HL-60 (cell line): ENCODE data around the gene DBI.

Experiments used
- DNase-seq, 2 experiments: peaks; one replicate each; pipeline ENCODE4 v3.0.0-alpha.2; 2010 to 2020; ENCODE audit warnings: low read depth in 1 of 2, low spot score in 1 of 2
- H3K27ac ChIP-seq: fragments of 250-450 bp; sonication (Bioruptor Pico); replicated peaks from 2 replicates; pipeline ENCODE4 v1.5.1; 2020; ENCODE audit warnings: mild to moderate bottlenecking, moderate library complexity
- H3K27me3 ChIP-seq: fragments of 250-450 bp; sonication (Bioruptor Pico); 2 replicates; pipeline ENCODE4 v1.5.1; 2021; ENCODE audit warnings: mild to moderate bottlenecking, moderate library complexity; ENCODE audit not compliant: insufficient read depth, poor library complexity, severe bottlenecking
- H3K4me3 ChIP-seq: replicated peaks from 2 replicates; pipeline ENCODE4 v1.5.1; 2011; ENCODE audit warnings: mild to moderate bottlenecking, control low read depth, low read length; ENCODE audit not compliant: insufficient read depth
- GABPA ChIP-seq: IDR thresholded peaks from 2 replicates; pipeline ENCODE4 v1.6.1; 2012; ENCODE audit warnings: low read depth
- POLR2AphosphoS5 ChIP-seq: IDR thresholded peaks from 2 replicates; pipeline ENCODE4 v1.6.1; 2012; ENCODE audit warnings: low read depth
- SPI1 ChIP-seq: IDR thresholded peaks from 2 replicates; pipeline ENCODE4 v1.6.1; 2012; ENCODE audit warnings: low read depth, mild to moderate bottlenecking, borderline replicate concordance
- TF ChIP-seq, protein P1 (sequence below): IDR thresholded peaks from one replicate; pipeline ENCODE4 v1.5.1; 2011; ENCODE audit warnings: low read length, control low read depth, inconsistent platforms; ENCODE audit not compliant: insufficient read depth
- TF ChIP-seq, protein P2 (sequence below): IDR thresholded peaks from 2 replicates; pipeline ENCODE4 v1.6.1; 2012; ENCODE audit warnings: low read depth; ENCODE audit not compliant: insufficient replicate concordance

Gene DBI

DNA sequence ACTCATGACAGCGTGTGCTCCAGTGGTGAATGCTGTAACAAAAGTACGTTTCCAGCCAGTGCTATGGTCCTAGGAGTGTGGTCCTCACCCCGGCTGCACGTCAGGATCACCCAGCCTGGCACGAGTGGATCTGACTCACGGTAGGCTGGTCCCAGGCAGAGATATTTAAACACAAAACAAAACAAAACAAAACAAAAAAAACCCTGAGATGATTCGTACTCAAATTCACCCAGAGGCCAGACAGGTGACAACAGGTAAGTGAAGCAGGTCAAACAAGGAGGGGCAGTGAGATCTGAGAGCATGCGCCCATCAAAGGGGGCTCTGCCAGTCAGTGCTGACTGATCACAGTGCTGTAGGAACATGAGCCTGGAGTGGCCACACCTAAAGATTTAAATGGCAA lies 43.3 kb upstream of the DBI start:
- DNase-seq: no peak
- TF ChIP-seq, protein P1, sequence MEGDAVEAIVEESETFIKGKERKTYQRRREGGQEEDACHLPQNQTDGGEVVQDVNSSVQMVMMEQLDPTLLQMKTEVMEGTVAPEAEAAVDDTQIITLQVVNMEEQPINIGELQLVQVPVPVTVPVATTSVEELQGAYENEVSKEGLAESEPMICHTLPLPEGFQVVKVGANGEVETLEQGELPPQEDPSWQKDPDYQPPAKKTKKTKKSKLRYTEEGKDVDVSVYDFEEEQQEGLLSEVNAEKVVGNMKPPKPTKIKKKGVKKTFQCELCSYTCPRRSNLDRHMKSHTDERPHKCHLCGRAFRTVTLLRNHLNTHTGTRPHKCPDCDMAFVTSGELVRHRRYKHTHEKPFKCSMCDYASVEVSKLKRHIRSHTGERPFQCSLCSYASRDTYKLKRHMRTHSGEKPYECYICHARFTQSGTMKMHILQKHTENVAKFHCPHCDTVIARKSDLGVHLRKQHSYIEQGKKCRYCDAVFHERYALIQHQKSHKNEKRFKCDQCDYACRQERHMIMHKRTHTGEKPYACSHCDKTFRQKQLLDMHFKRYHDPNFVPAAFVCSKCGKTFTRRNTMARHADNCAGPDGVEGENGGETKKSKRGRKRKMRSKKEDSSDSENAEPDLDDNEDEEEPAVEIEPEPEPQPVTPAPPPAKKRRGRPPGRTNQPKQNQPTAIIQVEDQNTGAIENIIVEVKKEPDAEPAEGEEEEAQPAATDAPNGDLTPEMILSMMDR: no peak
- TF ChIP-seq GABPA (no peak), SPI1 (no peak), POLR2AphosphoS5 (no peak)
- TF ChIP-seq, protein P2, sequence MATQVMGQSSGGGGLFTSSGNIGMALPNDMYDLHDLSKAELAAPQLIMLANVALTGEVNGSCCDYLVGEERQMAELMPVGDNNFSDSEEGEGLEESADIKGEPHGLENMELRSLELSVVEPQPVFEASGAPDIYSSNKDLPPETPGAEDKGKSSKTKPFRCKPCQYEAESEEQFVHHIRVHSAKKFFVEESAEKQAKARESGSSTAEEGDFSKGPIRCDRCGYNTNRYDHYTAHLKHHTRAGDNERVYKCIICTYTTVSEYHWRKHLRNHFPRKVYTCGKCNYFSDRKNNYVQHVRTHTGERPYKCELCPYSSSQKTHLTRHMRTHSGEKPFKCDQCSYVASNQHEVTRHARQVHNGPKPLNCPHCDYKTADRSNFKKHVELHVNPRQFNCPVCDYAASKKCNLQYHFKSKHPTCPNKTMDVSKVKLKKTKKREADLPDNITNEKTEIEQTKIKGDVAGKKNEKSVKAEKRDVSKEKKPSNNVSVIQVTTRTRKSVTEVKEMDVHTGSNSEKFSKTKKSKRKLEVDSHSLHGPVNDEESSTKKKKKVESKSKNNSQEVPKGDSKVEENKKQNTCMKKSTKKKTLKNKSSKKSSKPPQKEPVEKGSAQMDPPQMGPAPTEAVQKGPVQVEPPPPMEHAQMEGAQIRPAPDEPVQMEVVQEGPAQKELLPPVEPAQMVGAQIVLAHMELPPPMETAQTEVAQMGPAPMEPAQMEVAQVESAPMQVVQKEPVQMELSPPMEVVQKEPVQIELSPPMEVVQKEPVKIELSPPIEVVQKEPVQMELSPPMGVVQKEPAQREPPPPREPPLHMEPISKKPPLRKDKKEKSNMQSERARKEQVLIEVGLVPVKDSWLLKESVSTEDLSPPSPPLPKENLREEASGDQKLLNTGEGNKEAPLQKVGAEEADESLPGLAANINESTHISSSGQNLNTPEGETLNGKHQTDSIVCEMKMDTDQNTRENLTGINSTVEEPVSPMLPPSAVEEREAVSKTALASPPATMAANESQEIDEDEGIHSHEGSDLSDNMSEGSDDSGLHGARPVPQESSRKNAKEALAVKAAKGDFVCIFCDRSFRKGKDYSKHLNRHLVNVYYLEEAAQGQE: no peak
- H3K27me3 ChIP-seq: no peaks in the 10 kb centered on the region
- H3K4me3 ChIP-seq: no peak overlapping the region
- no peak overlapping the region for H3K27ac ChIP-seq

DNA sequence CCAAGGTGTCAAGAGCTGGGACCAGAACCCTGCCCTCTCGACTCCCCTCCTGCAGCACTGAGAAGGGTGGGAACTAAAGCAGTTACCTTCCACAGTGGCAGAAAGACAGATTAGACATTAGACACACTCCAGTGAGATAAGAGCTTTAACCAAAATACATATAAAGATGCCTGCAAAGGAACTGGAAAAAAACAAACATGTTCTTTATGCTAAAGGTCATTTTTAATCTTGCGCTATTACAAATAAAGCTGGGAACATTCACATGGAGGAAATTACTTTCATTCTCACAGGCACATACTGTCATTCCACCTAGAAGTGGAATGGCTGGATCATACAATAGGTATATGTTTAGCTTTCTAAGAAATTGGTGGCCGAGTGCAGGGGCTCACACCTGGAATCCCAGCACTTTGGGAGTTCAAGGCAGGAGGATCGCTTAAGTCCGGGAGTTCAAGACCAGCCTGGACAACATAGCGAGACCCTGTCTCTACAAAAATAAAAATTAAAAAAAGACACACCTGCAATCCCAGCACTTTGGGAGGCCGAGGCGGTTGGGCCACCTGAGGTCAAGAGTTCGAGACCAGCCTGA lies 42.0 kb upstream of the DBI start:
- DNase-seq: no peak
- Histone ChIP-seq H3K27me3 (no peaks in the 10 kb centered on the region), H3K4me3 (no peak overlapping the region), H3K27ac (no peak overlapping the region)
- TF ChIP-seq, protein P2: no peak
- TF ChIP-seq SPI1 (no peak), POLR2AphosphoS5 (no peak), GABPA (no peak)
- TF ChIP-seq, protein P1: no peak

DNA sequence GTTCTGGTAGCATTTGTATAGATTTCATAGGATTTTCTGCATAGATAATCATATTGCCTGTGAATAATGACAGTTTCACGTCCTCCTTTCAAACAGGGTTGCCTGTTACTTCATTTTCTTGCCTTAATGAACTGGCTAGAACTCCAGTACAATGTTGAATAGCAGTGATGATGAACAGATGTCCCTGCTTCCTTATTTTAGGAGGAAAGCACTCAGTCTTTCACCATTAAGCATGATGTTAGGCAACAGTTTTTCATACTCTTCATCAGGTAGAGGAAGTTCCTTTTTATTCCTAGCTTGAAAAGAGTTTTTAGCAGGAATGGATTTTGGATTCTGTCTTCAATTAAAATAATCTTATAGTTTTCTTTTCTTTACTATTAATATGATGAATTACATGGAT lies 39.8 kb upstream of the DBI start:
- no peak for TF ChIP-seq GABPA
- TF ChIP-seq SPI1: peak; percentile 84; the same call in 1 of the 2 replicates
- peak; percentile 81 to 89 for DNase-seq
- Histone ChIP-seq H3K27ac (peak overlapping the region; percentile 21; the same call in 1 of the 2 replicates), H3K27me3 (no peaks in the 10 kb centered on the region), H3K4me3 (no peak overlapping the region)

DNA sequence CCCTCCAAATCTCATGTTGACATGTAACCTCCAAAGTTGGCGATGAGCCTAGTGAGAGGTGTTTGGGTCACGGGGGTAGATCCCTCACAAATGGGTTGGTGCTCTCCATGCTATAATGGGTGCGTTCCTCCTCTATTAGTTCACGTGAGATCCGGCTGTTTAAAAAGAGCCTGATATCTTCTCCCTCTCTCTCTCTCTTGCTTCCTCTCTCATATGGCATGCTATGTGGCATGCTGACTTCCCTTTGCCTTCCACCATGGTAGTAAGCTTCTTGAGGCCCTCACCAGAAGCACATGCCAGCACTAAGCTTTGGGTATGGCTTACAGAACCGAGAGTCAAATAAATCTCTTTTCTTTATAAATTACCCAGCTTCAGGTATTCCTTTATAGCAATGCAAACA lies 39.3 kb upstream of the DBI start:
- TF ChIP-seq, protein P2: no peak
- peak; percentile 56; the same call in 1 of the 2 replicates for TF ChIP-seq SPI1
- Histone ChIP-seq H3K27me3 (no peaks in the 10 kb centered on the region), H3K27ac (peak overlapping the region; percentile 10; the same call in 1 of the 2 replicates), H3K4me3 (no peak overlapping the region)
- DNase-seq: peak; percentile 53 to 71
